PFSK-1 (cell line): Measurements from ENCODE around the gene TLNRD1.

Experiments used
- POLR2AphosphoS5 ChIP-seq: IDR thresholded peaks from 2 replicates; pipeline ENCODE4 v1.6.1; 2012; ENCODE audit warnings: low read depth, mild to moderate bottlenecking, control low read depth, low read length, moderate library complexity
- SIN3A ChIP-seq: IDR thresholded peaks from 2 replicates; pipeline ENCODE4 v1.6.1; 2012; ENCODE audit warnings: mild to moderate bottlenecking, low read length, moderate library complexity, borderline replicate concordance; ENCODE audit not compliant: insufficient read depth
- TAF1 ChIP-seq: IDR thresholded peaks from 2 replicates; pipeline ENCODE4 v1.6.1; 2012; ENCODE audit warnings: low read length, control low read depth, borderline replicate concordance; ENCODE audit not compliant: insufficient read depth
- TF ChIP-seq, protein P1 (sequence below), 2 experiments: IDR thresholded peaks; 2 replicates each; pipeline versions ENCODE4 v1.6.1 to v1.8.0; 2011 to 2012; ENCODE audit warnings: low read depth in 2 of 2, low read length in 2 of 2, control low read depth in 1 of 2, inconsistent platforms in 1 of 2, mild to moderate bottlenecking in 1 of 2, moderate library complexity in 1 of 2; ENCODE audit not compliant: insufficient read depth in 1 of 2

DNA sequence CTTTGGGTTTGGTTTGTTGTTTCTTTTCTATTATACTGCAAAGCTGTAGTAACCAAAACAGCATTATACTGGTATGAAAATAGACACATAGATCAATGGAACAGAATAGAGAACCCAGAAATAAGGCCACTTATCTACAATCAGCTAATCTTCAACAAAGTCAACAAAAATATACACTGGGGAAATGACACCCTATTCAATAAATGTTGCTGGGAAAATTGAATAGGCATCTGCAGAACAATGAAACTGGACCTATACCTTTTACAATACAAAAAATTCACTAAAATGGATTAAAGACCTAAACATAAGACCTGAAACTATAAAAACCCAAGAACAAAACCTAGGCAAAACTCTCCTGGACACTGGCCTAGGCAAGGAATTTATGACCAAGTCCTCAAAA lies 52.9 kb downstream of the TLNRD1 start:
- TF ChIP-seq, protein P1, sequence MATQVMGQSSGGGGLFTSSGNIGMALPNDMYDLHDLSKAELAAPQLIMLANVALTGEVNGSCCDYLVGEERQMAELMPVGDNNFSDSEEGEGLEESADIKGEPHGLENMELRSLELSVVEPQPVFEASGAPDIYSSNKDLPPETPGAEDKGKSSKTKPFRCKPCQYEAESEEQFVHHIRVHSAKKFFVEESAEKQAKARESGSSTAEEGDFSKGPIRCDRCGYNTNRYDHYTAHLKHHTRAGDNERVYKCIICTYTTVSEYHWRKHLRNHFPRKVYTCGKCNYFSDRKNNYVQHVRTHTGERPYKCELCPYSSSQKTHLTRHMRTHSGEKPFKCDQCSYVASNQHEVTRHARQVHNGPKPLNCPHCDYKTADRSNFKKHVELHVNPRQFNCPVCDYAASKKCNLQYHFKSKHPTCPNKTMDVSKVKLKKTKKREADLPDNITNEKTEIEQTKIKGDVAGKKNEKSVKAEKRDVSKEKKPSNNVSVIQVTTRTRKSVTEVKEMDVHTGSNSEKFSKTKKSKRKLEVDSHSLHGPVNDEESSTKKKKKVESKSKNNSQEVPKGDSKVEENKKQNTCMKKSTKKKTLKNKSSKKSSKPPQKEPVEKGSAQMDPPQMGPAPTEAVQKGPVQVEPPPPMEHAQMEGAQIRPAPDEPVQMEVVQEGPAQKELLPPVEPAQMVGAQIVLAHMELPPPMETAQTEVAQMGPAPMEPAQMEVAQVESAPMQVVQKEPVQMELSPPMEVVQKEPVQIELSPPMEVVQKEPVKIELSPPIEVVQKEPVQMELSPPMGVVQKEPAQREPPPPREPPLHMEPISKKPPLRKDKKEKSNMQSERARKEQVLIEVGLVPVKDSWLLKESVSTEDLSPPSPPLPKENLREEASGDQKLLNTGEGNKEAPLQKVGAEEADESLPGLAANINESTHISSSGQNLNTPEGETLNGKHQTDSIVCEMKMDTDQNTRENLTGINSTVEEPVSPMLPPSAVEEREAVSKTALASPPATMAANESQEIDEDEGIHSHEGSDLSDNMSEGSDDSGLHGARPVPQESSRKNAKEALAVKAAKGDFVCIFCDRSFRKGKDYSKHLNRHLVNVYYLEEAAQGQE (IDR thresholded peaks at IDR 0.05; ENCODE audit: insufficient read depth in 1 of 2, low read depth in 2 of 2, low read length in 2 of 2), result no peak
- TF ChIP-seq TAF1, result no peak
- no peak for TF ChIP-seq POLR2AphosphoS5
- TF ChIP-seq SIN3A, result no peak
